Heart left ventricle (tissue), 13 donors: ENCODE measurements around the gene KDM4B.

Experiments used
- CTCF ChIP-seq, 12 donors: fragments of 200-600 bp; sonication (generic) in 4 of 12; IDR thresholded peaks; one replicate each; pipeline versions ENCODE4 v1.5.0 to v1.8.0; 2018 to 2022; ENCODE audit warnings: antibody characterized with exemption in 12 of 12, mild to moderate bottlenecking in 5 of 12
- POLR2A ChIP-seq, 2 donors: fragments of 450-650 bp; IDR thresholded peaks; one replicate each; pipeline ENCODE4 v1.6.1; 2017; ENCODE audit warnings: antibody characterized with exemption in 2 of 2, mild to moderate bottlenecking in 2 of 2, moderate library complexity in 2 of 2
- donor health status: ischemic (EF 13 %, LVEDD 7.1; RV severe dilation, severe dysfunction).
- donor health status: DM: no; HTN: yes; CAD: no.
- donor health status: DM: no; HTN: no; CAD: no.
- donor health status: ischemic (EF 25% LVEDD 6.9; RV normal size, moderate dysfunction).
- donor health status: ischemic (EF 25% LVEDD 5.7; RV mildly dilated, moderate dysfunction).
- donor health status: ischemic (EF 35%, LVEDD 5.7; RV mildly dilated, moderate dysfunction).
- donor health status: nonischemic (EF 11% LVEDD 7.7; RV severe dilation, severe dysfunction).
- donor health status: DM: yes; HTN: yes; CAD: no.
- donor health status: PGD.
- donor health status: ischemic (EF 29% LVEDD 5.4; RV normal size, mild dysfunction).
- donor health status: nonischemic (EF 23%, LVEDD 6.1; RV moderate dilation, normal function).

GRCh38 chr19:5030136-5030820, 61.4 kb downstream of the KDM4B start:
- TF ChIP-seq CTCF (IDR thresholded peaks at IDR 0.05) (no peak), POLR2A (IDR thresholded peaks at IDR 0.05) (no peak)
